GM19023 (cell line): ENCODE results near the gene MAP2K7.

Experiments used
- ATAC-seq: cut with Tn5 transposase; IDR thresholded peaks from one replicate; pipeline ENCODE4 v1.9.1; 2021; ENCODE audit warnings: mild to moderate bottlenecking, moderate library complexity; ENCODE audit not compliant: unreplicated experiment

MAP2K7 gene

DNA sequence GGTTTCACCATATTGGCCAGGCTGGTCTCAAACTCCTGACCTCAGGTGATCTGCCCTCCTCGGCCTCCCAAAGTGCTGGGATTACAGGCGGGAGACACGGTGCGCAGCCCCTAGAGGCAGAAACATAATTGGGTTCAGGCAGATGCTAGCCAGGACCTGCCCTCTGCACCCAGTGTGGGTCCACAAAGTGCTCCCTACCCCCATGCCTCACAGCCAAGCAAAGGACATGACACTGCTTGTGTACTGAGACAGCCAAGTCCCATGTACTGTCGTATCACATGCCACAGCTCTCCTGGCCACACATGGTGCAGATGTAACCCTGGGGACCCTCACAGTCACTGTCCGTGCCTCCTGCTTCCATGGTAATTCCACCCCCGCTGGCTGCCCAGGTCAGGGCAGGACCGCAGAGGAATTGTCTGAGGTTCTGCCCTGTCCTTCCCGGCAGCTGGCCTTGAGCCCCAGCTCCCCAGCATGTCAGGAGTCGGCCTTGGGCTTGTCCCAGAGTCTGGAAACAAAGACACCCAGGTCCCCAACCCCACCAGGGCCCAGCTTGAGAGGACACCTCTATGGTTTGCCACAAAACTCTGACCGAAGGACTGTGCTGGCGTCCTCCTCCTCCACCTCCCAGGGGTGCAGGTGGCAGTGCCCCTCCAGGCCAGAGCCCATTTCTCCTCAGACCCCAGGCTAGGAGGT, 37.1 kb upstream of the MAP2K7 start:
- no peak for ATAC-seq

DNA sequence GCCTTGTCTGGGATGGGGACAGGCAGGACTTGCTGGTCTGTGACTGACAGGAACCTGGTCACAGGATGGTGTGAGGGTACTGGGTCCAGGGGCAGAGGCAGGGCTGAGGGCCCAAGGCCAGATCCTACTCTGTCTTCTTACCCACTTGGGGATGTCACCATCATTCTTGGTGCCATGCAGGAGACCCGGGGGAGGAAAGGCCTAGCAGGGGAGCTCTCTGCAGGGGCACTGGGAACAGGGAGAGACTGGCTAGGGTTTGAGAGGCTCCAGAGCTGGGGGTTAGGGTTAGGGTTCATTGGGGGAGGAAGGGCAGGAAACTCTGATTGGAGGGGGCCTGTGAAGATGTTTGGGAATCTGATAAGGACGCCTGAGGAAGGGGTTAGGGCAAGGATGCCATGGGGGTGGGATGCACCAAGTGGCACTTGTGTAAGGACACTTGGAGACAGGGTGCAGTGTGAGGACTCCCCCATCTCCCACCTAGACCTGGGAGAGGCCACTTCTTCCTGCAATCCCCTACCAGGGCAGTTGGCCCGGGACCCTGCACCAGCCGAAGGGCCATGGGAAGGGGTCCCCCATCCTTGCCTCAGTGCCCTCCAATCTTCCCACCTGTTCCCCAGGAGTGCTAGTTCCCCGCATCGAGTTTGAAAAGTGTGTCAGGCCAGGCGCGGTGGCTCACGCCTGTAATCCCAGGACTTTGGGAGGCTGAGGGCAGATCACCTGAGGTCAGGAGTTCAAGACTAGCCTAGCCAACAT, 36.4 kb upstream of the MAP2K7 start:
- no peak for ATAC-seq

DNA sequence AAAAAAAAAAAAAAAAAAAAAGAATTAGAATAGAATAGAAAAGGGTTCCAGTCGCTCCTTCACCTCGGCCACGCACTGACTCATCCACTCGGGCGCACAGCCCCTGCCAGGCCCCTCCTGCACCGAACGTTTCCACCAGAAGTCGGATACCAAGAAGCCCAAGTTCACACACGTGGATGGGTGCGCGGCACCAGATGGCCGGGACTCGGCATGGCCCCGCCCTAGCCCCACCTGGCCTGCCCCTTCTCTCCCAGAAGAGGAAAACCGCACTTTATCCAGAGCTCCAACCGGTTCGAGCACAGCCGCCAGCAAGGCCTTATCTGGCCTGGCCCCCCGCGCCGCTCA, 35.4 kb upstream of the MAP2K7 start:
- ATAC-seq, result no peak

DNA sequence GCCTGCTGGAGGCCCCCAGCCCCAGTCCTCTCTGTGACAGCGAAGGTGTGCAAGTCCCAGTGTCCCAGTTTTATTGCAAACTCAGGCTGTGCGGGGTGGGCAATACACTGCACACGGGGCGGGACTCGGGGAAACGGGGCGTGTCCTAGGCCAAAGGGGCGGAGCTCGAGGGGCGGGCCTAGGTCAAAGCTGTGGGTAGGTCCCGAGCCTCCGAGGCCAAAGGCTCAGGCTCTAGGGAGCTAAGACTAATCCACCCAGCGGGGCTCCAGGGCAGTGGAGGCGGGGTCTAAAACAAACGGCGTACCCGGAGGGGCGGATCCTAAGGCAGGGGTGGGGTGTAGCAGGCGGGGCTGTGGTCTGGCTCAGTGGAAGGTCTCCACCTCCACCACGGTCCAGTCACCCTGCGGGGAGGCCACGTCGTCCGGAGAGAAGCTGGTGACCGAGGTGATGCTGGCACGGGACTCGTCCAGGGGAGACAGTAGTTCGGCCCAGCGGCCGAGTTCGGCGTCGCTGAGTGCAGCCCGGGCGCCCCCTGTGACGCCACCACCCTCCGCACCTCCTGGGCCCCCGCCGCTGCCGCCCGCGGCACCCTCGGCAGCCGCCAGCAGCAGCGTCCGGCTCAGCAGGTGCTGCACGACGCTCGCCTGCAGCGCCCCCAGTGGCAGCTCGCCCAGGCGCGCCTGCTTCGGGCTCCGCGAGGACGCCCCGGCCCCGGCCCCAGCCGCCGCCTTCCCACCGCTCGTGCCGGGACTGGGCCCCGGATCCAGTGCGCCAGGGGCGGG, 34.8 kb upstream of the MAP2K7 start:
- ATAC-seq, result peak; percentile 65

DNA sequence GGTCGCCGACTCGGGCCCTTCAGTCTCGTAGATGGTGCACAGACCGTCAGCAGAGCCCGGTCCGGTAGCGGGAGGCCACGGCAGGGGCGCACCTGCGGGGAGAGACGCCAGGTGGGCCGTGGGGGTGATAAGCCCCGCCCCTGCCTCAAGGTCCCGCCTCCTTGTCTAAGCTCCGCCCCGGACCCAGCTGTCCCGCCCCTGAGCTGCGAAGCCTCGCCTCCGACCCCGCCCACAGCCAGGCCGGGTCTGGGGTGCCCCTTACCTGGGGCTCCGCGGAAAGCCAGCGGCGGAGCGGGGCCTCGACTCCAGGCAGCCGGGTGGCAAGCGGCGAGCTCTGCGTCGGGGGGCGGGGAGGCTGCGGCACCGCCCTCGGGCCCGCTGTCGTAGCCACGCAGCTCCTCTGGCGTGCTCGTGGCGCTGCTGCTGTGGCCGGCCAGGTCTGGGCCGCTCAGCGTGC, 34.2 kb upstream of the MAP2K7 start:
- peak; percentile 59 for ATAC-seq

DNA sequence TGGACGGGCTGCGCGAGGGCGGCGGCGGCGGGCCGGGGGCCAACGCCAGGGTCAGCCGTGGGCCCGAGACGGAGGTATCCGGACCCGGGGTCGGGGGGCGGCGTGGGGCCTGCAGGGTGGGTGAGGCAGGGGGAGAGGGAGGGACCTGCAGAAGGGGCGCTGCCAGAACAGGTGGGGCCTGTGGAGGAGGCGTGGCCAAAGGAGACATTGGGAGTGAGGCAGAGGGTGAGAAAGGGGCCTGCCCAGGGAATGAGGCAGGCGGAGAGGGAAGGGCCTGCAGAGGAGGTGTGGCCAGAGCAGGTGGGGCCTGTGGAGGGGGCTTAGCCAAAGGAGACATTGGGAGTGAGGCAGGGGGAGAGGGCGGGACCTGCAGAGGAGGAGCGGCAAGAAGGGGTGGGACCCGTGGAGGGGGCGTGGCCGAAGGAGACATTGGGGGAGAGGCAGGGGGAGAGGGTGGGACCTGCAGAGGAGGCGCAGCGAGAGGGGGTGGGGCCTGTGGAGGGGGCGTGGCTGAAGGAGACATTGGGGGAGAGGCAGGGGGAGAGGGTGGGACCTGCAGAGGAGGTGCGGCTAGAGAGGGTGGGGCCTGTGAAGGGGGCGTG, 33.7 kb upstream of the MAP2K7 start:
- no peak for ATAC-seq

DNA sequence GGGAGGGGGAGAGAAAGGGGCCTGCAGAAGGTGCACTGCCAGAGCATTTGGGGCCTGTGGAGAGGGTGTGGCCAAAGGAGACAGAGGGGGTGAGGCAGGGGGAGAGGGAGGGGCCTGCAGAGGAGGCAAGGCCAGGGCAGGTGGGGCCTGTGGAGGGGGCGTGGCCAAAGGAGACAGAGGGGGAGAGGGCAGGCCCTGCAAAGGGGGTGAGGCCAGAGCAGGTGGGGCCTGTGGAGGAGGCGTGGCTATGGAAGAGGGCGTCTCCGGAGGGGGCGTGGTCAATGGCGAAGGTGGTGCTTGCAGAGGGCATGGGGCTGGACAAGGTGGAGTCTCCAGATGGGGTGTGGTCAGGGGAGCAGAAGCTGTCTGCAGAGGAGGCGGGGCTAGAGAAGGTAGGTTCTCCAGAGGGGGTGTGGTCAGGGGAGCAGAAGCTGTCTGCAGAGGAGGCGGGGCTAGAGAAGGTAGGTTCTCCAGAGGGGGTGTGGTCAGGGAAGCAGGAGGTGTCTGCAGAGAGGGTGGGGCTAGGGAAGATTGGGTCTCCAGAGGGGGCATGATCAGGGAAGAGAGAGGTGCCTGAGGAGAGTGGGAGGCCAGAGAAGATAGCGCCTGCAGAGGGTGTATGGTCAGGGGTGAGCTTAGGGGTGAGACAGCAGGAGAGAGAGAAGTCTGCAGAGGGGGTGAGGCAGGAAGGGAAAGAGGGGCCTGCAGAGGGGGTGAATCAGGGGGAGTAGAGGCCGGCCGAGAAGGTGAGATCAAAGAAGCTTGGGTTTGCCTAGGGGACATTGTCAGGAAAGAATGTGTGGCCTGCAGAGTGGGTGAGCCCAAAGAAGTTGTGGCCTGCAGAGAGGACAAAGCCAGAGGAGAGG, 32.9 kb upstream of the MAP2K7 start:
- ATAC-seq, result no peak

DNA sequence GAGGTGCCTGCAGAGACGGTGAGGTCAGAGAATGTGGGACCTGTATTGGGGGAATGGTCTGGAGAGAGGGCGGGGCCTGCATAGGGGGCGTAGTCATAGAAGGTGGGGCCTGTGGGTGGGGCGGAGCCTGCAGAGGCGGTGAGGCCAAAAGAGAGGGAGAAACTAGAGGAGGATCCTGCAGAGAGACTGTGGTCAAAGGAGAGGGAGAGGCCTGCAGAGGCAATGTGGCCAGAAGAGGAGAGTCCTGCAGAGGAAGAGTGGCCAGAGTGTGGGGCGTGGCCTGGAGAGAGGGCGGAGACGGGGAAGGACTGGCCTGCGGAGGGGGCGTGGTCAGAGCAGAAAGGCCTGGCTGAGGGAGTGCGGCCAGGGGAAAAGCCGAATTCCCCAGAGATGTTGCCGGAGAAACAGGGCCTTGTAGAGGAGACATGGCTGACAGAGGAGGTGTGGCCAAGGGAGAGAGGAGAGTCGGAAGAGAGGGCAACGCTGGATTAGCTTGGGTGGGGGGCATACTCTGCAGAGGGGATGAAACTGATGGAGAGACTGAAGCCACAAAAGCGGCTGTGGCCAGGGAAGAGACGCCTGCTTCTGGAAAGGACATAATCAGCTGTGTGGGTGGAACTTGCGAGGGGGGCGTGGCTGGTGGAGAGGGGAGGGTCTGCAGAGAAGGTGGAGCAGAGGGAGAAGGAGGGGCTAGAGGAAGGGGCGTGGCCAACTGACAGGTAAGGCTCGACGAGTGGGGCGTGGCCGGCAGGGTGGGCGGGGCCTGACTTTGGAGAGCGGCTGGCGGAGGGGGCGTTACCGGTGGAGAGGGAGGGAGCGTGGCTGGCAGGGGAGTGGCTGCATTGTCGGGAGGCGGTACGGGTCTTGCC, 32.0 kb upstream of the MAP2K7 start:
- no peak for ATAC-seq

DNA sequence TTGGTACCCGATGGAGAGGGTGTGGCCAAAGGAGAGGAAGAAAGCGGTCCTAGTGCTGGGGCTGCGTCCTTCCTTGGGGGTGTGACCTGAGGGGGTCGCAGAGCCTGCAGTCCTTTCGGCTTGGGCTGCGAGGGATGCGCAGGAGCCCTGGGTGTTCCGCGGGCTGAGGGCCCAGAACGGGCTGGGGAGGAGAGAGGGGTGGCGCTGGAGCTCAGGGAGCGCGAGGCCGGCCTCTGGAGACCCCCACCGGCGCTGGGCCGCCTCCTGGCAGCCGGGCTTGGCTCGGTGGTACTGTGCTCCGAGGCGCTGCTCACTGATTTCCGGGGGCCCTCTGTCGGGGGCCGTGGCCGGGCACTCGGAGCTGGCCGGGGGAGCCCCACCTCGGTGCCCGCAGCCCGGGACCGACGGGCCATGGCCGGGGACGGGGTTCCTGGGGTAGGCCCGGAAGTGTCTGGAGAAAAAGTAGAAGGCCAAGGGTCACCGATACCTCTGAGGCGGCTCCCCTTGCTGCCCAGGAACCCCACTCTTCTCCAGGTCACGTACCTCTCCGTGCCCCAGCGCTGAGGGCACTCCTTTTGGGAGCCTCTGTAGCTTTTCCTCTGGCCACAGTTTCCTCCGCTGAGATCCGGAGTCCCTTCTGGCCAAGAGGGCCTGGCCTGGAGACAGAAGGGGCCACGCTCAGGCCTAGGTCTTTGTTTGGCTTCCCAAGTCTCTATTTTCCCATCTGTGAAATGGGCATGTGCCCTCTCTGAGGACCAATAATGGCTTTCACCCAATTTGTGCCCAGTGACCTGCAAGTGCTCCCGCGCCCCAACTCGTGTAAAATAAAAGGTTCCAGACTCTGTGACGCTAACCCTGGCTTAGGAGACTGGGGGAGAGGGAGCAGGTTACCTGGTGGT, 31.1 kb upstream of the MAP2K7 start:
- ATAC-seq, result no peak

DNA sequence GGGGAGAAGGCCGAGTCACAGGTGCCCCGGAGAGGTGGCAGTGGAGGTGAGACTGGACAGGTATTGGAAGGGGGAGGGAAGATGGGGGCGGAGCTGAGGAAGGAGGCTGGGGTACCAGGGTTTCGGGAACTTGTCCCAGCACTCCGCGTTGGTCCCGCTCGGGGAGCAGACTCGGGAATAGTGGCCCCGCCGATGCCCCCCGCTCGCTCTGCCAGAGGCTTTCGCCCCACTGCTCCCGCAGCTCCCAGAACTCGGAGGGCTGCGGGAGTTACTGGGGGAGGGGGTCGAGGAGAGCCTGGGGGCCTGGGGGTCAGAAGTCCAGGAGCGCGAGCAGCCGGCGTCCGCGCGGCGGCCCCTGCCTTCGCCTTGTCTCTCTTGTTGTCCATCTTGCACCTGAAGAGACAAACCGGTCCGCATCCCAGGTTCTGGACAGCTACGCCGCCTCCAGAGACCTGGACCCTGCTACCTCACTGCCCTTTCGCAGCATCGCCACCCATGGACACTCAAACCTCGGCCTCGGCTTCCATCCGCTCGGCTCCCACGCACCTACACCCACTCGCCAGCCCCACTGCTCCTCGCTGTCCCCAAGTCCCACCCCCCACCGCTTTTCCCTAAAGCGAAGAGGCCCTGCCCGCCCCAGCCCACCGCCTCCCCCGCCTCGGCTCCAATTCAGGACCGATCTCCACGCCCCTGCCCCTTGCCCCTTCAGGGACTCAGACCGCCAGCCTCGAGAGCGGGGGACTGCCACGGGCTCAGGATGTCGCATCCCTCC, 30.2 kb upstream of the MAP2K7 start:
- no peak for ATAC-seq

DNA sequence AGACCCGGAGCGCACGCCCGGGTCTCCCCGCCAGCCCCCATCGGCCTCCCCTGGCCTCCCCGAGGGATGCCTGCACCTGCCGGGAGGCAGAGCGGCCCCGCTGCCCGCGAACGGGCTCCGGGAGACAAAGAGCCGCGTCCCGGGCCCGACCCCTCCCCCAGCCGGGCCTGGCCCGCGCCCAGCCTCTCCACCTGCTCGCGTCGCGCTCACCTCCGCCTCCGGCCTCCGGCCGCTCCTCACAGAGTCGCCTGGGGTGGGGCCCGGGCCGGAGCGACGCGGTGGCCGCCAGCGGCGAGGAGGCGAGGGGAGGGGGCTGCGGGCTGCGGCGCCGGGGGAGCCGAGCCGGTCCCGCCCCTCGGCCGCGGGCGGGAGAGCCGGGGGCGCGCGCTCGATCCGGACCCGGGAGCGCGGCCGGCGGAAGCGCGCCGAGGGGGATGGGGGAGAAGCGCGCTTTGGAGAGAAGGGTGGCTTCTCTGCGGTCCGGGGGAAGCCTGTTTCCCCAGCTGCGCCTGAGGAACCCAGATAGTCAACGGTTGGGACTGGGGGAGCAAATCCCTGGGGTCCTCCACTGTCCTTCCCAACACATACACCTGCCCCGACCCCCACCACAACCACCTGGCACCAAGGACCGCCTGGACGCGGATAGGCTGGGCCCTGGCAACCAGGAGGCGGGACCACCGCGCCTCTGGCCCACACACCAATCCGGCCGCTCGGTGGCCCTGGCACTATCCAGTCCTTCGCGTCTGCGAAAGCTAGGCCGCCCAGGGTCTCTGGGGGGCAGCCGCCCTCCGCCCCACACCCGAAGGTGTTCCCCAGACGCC, 29.4 kb upstream of the MAP2K7 start, which contains the start of gene PRR36:
PRR36 (minus strand) TSS at position 315 of the 821 bp plus-strand sequence. CDS start 701 bp downstream, outside the sequence.
- no peak for ATAC-seq

DNA sequence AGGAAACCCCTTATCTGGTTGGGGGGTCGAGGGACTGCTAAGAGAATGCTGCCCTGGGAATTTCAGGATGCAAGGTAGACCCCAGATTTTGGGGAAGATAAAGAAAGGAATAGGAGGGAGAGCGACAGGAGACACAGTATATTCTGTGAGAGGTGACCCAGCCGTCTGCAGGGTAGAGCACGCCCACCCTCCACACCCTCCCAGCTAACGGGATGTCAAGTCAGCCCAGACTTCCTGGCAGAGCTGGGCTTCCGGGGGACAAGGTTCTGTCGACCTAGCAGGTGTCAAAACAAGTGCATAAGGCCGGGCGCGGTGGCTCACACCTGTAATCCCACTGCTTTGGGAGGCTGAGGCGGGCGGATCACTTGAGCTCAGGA, 28.8 kb upstream of the MAP2K7 start:
- ATAC-seq, result no peak

DNA sequence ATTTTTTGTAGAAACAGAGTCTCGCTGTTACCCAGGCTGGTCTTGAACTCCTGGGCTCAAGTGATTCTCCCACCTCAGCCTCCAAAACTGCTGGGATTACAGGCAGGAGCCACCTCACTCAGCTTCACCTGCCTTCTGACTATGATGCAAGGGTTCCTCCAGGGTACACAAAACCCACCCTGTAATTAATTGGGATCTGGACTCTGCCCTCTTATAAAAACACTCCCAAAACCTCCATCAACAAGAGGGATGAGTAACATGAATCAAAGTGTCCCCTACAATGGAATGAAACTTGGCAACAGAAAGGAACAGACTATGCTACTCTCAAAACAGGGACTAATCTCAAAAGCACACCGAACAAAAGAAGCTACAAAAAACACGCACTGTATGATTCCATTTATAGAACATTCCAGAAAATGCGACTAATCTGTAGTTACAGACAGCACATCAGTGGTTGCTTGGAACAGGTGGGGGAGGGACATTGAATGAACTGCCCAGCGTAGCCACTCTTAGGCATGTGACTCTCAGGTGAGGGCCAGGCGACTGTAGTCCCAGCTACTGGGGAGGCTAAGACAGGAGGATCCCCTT, 26.3 kb upstream of the MAP2K7 start:
- no peak for ATAC-seq

DNA sequence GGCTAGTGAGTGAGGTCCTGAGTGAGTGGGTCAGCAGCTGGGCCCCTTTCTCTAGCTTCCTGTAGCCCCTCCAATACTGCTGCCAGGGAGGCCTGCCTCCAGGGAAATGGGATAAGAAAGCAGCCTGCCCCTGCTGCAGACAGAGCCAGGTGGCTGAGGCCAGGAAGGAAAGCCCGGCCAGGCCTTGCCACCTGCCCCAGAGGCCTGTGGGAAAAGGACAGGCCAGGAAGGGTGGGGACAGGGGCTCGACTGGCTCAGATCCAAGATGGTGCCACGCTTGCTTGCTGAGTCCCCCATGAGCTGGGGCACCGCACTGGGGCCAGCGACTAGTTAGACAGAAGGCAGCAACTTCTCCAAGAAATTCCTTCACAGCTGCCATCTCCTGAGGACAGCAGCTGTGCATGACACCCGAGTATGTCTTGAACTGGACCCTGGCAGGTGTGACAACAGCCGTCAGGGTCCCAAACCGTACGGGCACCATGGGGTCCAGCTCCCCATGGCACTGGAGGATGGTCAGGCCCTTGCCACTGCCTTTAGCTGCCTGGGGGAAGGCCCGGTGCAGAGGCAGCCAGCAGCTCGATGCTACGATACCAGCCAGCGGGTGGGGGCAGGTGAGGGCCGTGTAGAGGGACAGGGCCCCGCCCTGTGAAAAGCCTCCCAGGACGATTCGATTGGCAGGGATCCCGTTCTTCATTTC, 24.4 kb upstream of the MAP2K7 start:
- no peak for ATAC-seq

DNA sequence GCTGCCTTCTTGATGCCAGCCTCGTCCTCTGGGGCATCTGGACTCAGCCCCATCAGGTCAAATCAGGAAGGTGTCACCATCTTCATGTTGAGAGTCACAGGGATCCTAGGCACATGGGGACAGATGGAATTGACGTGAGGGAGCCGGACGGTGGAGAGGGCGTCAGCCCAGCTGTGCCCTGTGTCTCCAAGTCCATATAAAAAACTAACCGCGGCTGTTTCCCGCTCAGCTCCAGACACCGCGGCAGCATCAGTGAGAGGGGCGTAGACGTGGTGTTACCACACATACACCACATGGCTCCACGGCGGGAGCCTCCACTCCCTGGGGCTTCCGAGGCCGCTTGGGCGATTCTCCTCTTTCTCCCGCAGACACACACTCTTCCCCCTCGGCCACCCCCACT, 23.8 kb upstream of the MAP2K7 start:
- ATAC-seq, result no peak

DNA sequence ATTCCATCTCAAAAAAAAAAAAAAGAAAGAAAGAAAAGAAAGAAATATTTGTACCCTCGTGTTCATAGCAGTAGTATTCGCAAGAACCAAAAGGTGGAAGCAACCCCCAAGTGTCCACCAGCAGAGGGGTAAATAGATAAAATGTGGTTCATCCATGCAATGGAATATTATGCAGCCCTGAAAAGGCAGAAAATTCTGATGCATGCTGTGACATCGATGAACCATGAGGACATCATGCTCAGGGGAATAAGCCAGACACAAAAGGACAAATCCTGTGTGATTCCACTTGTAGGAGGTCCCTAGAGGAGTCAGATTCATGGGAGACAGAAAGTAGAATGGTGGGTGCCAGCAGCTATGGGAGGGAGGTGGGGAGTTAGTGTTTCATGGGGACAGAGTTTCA, 21.8 kb upstream of the MAP2K7 start:
- ATAC-seq, result no peak
